Amygdala (tissue), 56 donors: Measurements from ENCODE around the gene VAV2.

Source experiments
- DNase-seq, 56 donors: peaks; one replicate each; lab custom pipeline; 2025; lab: John Stamatoyannopoulos, UW

Gene VAV2

DNA sequence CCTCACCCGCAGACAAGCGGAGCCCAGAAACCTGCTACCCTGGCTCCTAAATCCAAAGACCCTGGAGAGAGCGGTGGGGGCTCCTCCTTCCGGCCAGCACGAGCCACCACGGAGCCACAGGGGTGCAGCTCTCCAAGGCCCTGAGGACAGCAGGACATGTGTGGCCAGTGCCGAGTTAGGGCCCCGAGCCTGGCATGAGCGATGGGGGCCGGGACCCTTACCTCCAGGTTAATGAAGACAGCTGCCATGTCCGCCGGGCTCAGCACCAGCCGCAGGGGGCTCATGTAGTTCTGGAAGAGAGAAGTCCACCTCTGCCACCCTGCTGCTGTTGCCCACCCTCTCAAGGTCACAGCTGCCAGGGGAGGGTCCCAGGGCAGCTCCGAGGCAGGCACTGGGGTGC is 185.1 kb downstream of the VAV2 start:
- DNase-seq: no peak

DNA sequence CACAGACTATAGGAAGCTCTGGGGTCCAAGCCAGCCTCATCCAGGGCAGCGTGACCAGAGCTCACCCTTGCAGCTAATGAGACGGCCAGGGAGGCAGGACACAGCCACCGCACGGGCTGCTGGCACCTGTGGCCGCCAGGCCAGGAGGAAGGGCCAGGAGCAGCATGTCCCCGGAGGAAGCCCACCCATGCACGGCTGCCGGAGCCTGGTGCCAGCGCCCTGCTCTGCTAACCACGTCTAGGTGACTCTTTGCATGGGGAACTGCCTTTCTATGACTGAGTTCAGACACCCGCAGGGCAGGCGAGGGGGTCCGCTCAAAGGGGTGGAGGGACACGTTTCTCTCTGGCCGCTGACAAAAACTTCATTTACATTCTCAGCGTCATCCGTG is 185.5 kb downstream of the VAV2 start:
- DNase-seq: no peak

DNA sequence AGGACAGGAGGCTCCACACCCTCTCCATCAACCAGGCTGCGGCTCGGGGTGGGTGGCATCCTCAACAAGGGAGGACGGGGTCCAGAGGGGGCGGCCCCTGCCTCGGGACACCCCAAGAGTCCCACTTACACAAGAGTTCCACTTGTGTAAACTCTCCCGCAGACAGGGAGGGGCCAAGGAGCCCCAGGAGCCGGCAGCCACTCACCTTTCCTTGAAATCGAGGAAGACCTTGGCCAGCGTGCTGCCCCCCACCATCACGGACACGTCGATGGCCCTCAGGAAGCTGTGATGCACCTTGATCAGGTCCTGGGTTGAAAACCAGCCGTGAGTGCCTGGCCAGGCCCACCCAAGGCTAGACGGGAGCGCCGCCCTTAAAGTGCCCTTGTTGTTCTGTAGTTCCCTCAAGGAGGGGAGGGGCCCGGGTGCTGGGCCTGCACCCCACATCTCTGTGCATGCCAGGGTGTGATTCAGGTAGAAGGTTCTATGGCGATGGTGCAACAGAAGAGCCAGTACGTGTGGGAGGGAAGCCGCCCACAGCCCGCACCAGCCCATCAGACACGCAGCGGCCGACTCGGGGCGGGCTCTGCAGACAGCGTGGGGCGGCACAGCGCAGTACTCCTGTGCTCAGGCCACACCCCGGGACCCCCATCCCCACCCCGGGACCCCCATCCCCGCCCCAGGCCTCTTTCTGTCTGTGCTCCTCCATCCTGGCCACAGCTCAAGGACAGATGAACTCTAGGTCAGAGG is 186.1 kb downstream of the VAV2 start:
- no peak for DNase-seq

DNA sequence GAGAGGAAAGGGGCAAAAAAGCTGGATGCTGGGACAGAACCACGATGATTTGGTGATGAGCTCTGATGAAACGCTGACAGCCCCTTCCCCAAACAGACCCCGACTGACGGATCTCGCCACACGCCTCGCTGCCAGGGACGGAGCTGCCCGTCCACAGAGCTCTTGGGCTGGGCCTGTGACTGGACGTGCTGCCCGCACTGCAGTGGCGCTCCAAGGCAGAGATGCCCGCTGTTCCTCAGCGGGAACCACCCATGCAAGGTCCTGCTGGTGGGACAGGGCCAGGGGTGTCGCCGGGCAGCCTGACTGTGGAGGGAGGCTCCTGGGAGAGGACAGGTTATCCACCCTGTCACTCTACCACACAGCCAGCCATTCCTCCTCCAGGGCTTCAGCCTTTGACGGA is 187.9 kb downstream of the VAV2 start:
- no peak for DNase-seq

DNA sequence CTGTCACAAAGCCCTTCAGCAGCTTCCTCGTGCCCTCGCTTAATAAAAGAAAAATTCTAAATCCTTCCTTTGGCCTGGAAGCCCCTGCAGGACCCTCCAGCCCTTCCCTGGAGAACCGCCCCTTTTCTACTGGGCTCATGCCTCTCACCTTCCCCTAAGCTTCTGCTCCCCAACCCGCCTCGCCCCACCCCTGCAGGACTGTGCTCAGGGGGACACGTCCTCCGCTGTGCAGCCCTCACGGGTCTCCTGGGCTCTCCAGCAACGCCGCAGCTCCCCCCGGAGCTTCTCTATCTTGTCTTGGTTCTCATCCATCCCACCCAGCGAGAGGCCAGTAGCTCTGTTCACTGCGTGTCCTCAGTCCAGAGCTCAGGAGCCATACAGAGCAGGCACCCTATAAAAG is 188.4 kb downstream of the VAV2 start:
- DNase-seq: no peak

DNA sequence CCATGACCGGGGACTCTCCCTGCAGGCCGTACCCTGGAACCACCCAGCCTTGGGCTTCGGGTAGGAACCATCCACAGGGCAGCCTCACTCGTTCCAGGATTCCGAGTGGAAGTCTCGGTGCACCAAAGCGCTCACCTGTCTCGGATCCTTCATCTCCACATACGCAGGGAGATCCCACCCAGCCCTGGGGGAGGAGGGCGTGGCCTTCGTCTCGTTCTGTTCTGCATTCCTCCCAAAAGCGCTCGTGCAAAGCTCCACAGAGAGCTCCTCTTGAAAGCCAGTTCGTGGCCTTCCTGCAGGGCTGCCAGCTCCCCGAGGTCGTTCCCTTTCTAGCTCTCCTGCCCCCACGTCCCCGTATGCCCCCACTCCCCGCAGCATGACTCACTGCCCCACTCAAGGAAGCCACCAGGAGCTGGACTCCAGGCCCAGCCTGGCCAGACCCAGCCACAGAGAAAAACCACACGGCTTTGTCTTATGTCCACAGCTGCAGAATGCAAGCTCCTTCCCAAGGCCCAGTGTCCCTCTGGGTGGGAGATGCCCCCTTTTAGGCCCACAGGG is 189.0 kb downstream of the VAV2 start:
- no peak for DNase-seq

DNA sequence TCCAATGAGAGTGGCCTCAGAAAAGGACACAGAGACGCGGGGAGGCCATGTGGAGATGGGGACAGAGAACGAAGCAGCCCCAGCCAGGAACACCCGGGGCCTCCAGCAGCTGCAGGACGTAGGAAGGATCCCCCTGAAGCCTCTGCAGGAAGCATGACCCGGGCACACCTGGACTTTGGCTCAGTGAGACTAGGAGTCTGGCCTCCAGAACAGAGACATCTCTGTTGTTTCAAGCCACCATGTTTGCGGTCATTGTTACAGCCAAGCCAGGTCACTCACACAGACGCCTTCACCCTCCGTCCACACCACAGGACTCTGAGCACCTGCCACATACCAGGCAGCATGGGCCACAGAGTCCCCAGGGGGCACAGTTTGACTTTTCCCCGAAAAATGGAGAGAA is 190.4 kb downstream of the VAV2 start:
- DNase-seq: no peak

DNA sequence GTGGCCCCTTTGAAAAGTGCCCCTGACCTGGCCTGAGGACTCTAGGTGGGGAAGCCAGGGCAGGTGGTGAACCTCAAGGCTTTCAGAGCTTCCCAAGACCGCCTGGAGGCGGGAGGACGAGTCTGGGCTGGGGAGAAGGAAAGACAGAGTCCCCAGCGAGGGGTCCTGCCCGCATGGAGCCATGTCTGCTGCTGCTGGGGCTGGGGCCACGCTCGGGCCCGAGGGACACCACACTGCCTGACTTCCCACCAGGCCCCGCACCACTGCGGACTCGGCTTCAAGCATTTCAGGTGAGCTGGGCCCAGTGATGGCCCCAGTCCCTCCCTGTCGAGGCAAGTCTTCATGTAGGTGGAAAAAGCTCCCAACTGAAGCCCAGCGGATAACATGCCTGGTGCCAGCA is 191.9 kb downstream of the VAV2 start:
- DNase-seq: no peak

DNA sequence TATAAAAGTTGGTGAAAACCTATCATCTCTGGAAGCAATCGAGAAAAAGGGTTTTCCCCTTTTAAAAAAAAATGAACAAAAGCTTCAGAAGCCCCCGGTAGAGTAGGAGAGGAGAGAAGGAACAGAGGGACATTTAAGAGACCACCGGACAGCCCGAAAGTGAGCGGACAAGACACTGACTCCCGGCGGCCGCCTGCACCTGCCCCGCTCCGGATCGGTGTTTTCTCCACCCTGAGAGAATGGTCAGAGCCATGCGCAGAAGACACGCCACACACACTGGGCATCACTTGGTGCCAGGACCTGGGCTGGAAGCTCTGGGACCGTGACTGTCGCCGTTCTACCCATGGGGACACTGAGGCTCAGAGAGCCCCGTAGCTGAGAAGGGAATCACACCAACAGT is 192.4 kb downstream of the VAV2 start:
- DNase-seq: no peak

DNA sequence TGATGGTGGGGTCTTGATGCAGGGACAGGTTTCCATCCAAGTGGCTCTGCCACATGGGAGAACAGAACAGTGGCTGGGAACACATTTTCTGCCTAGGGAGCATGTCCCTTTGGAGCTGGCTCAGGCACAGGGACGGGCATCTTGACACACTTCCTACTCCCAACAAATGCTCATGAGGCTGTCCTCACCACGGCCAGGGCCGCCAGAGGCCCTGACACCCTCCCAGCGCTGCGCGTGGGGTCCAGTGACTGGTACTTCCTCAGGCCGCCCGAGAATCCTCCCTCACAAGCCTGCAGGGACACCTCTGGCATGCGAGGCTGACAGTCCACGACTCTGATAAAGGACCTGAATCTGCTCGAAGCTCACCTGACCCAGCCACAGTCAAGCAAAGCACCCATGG is 193.0 kb downstream of the VAV2 start:
- DNase-seq: no peak

DNA sequence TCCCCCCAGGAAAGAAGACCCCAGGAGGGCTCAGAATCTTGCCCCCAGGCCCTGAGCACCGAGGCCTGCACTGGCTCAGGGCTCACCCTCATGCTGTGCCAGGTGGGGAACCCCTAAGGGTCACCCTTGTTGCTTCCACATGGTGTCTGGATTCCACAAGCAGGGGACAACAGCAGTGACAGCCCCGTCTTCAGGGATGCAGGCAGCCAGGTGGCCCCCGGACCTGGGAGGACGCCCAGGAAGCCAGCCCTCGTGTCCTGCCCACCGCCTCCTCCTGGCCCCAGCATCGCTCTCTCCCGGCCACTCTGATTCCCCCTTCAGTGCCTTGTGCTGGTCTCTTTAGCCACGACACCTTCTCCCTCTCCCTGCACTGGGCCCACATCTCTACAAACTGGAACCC is 194.0 kb downstream of the VAV2 start:
- no peak for DNase-seq

DNA sequence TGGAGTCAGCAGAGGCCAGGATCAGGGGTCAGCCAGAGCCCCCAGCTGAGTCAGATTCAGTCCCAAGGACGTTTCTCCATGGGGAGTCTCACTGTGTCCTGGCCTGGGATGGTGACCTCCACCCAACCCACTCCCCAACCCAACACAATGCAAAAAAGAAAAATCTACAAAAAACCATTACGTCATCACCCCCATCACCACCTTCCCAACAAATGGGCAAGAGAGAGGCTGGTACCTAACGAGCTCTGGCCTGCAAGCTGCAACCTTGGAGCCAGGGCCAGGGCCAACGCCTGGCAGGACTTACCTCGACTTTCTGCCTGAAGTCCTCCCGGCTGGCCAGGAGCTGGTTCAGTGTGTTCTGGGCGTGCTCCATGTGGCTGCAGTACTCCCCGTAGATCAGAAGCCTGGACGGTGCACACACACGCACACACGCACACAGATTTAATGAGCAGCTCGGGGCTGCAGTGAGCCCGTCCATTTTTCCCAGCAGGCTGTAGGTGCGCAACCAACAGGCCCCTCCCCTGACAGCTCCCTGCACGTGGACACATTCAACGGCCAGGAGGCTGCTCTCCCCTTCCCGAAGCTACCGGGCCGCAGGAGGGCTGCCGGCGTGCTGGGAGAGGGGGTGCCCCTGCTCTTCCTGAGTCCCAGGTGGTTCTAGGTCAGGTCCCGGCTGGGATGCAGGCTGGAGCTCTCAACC is 194.6 kb downstream of the VAV2 start:
- no peak for DNase-seq

DNA sequence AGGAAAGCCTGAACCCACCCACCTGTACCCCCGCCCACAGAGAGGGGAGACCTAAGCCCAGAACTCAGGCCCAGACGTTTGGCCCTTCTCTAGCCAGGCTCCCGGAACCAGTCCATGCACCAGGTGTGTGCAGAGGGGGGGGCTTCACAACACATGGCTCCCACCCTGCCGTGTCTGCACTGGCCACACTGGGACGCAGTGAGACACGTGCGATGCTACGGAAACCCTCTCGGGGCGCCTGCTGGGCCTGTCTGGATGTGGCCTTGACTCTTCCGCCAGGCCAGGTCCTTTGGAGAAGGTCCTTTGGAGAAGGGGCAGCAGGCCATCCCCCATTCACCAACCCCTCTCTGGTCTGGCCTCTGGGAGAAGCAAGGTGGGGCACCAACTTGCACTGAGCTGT is 195.6 kb downstream of the VAV2 start:
- DNase-seq: no peak

DNA sequence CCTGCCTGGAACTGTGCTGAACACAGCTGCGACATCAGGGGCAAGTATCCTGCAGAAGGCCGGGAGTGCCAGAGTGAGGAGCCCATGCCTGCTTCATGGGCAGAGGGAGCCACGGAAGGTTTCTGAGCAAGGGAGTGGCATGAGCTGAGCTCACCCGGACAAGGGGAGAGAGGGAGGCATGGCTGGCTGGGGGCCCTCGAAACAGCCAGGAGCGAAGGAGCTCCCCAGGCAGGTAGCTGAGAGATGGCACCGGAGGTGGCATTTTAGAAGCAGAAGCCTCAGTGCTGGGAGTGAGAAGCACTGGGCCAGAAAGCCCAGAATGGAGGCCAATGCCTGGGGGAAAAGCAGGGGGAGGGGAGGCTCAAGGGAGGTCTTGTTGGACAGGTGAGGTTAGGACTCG is 197.1 kb downstream of the VAV2 start:
- DNase-seq: no peak

DNA sequence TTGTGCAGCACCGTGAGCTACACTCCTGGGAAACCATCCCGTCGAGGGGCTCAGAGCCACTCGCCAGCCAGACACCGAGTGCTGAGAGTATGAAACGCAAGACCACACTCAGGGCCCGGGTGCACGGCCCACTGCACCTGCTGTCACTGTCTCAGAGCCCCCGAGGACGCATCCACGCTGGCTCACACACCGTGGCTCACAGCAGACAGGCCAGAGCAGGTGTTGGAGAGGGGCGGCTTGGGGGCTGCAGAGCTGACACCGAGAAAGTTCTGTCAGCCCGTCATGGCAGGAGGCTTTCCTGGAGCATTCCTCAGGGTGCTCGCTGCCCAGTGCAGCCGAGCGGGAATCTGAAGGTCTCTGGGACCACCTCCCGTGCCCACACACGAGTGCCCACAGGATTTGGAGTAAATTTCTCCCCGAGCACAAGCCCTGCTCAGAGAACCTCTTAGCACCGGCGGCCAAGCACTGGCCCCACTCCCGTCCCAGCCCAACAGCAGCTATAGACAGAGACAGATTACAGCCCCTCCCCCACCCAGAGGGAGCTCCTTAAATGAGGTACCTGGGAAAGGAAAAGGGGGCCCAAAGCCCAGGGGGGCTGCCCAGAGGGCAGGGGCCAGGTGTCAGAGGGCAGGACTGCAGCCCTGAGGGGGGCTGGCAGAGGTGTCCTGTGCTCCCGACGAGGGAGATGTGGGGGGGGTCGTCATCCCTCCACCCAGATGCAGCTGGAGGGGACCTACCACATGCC is 197.9 kb downstream of the VAV2 start:
- DNase-seq: no peak

DNA sequence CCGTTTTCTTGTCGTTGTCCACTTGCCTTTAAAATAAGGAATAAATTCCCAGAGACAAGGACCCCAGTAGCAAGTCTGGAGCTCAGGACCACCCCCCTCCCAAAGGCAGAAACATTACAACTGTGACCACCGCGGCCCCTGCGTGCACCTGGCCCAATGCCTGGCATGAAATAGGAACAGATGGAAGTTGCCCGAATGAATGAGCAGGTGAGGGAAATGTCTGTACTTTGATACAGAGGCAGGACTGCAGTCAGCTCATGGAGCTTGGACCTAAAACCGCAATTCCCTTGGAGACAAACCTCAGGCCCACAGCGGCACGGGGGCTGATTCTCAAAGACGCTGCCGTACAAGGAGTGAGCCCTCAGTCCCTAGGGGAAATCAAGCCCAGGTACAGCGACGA is 198.7 kb downstream of the VAV2 start:
- no peak for DNase-seq

DNA sequence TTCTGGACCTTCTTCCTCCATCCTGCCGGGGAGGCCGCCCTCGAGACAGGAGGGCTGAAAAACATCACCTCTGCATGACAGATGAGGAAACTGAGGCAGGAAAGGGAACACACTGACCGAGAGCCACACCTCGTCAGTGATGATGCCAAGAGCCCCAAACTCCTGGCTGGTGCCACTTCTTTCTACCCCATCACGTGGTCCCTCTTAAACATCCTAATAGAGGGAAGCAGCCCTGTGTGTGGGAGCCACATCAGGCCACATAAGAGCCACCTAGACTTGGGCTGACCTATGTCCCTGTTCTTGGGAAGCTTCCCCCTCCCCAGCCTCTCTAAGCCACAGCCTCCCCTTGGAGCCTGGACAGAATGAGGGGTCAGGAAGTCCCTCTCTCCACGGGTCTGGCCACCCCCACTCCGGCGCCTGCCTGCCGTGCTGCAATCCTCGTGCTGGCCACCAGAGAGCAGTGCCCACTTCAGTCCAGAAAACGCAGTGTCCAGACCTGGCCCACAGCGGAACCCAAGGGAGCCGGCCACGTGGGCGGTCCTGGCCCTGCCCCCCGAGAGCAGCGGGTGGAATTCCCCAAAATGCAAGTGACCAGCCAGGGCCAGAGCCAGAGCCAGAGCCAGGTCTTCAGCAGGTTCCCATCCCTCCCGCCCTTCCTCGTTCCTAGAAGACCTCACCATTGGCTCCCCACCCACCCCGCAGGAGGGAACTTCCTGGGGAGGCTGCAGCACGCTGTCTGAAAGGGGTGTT is 199.2 kb downstream of the VAV2 start:
- DNase-seq: peak in 51 of 56 donors; percentile 3 to 80 (median 55)

DNA sequence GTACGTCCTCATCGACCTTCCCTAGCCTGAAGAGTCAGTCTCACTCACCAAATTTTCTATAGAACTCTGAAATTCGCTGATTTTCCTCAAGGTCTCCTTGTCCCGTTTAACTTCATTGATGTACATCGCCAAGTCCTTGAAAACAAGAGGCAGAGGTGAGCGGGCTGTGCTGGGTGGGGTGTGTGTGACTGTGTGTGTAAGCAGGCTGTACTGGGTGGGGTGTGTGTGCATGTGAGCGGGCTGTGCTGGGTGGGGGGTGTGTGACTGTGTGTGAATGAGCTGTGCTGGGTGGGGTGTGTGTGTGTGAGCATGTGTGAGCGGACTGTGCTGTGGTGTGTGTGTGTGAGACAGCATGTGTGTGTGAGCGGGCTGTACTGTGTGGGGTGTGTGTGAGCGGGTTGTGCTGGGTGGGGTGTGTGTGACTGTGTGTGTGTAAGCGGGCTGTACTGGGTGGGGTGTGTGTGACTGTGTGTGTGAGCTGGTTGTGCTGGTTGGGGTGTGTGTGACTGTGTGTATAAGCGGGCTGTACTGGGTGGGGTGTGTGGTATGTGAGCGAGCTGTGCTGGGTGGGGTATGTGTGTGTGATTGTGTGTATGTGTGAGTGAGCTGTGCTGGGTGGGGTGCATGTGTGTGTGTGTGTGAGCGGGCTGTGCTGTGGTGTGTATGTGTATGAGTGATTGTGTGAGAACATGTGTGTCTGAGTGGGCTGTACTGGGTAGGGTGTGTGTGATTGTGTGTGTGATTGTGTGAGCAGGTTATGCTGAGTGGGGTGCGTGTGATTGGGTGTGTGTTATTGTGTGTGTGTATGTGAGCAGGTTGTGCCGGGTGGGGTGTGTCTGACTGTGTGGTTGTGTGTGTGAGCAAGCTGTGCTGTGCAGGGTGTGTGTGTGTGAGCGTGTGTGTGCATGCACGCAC is 200.1 kb downstream of the VAV2 start:
- no peak for DNase-seq

DNA sequence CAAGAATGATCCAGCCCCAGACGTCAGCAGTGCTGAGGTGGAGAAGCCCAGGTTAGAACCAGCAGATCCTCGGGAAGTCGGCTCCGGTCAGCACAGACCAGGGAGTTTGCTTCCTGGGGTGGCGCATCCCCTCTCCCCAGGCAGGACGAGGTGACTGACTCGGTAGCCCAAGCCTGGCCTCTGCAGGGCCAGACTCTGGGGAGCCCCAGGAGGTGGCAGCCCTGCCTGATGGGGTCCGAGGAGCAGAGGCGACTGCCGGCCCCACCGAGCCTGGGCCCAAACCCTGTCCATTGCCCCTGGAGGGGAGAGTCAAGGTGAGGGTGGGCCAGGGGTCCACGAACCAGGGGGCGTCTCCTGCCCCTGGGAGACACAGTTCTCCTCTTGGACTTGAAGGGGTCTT is 201.1 kb downstream of the VAV2 start:
- DNase-seq: no peak

DNA sequence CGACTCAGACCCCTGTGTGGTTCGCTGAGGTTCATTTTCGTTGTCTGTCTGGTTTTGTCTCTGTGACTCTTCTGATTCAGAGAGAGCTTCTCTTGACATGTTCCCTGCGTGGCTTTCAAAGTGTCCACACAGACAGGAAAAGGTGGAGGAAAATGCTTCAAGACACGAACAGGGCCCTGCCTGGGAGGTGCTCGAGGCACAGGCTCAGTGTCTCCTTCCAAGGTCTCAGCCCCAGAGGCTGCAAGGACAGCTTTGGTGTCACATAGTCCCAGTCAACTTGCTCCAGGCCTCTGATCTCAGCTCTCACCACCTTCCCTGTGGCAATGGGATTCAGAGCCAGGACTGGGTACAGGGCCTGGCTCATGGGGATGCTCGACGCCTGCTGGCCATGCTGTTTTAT is 202.3 kb downstream of the VAV2 start:
- DNase-seq: peak in 4 of 56 donors; percentile 53 to 59 (median 56)
